KMS-11 (cell line): ENCODE data around the gene FKBP5.

Source experiments
- H2AFZ ChIP-seq: fragments of 200-600 bp; sonication (generic); 2 replicates; pipeline ENCODE4 v1.6.1; 2016; ENCODE audit warnings: antibody characterized with exemption, mixed run types, low read depth
- H3K27ac ChIP-seq: fragments of 200-600 bp; sonication (generic); 2 replicates; pipeline ENCODE4 v1.6.1; 2016; ENCODE audit warnings: mild to moderate bottlenecking, mixed run types
- H3K27me3 ChIP-seq: fragments of 200-600 bp; sonication (generic); 2 replicates; pipeline ENCODE4 v1.6.1; 2017; ENCODE audit warnings: mild to moderate bottlenecking, low read depth, mixed run types, moderate library complexity; ENCODE audit not compliant: insufficient read depth
- H3K36me3 ChIP-seq: fragments of 200-600 bp; sonication (generic); 2 replicates; pipeline ENCODE4 v1.6.1; 2017; ENCODE audit warnings: mild to moderate bottlenecking, mixed run types; ENCODE audit not compliant: insufficient read depth
- H3K4me1 ChIP-seq: fragments of 200-600 bp; sonication (generic); 2 replicates; pipeline ENCODE4 v1.6.1; 2016; ENCODE audit warnings: mild to moderate bottlenecking, low read depth, mixed run types; ENCODE audit not compliant: poor library complexity, severe bottlenecking
- H3K4me2 ChIP-seq: fragments of 200-600 bp; sonication (generic); 2 replicates; pipeline ENCODE4 v1.7.0; 2016; ENCODE audit warnings: mild to moderate bottlenecking, mixed run types
- H3K4me3 ChIP-seq: fragments of 200-600 bp; sonication (generic); IDR thresholded peaks from 2 replicates; pipeline ENCODE4 v1.6.1; 2017; ENCODE audit warnings: low read depth, low read length, mixed read lengths; ENCODE audit not compliant: insufficient read depth
- H3K79me2 ChIP-seq: fragments of 200-600 bp; sonication (generic); 2 replicates; pipeline ENCODE4 v1.6.1; 2016; ENCODE audit warnings: low read depth, mixed run types; ENCODE audit not compliant: insufficient read depth
- H3K9ac ChIP-seq: fragments of 200-600 bp; sonication (generic); 2 replicates; pipeline ENCODE4 v1.6.1; 2016; ENCODE audit warnings: mild to moderate bottlenecking, mixed run types
- H4K20me1 ChIP-seq: fragments of 200-600 bp; sonication (generic); 2 replicates; pipeline ENCODE4 v1.6.1; 2016; ENCODE audit warnings: mild to moderate bottlenecking, mixed run types; ENCODE audit not compliant: insufficient read depth
- CTCF ChIP-seq: fragments of 200-600 bp; sonication (generic); conservative IDR thresholded peaks from 2 replicates; pipeline ENCODE4 v1.6.1; 2017; ENCODE audit warnings: low read depth, mild to moderate bottlenecking, antibody characterized with exemption, low read length, moderate library complexity, mixed read lengths

FKBP5 gene

GRCh38 chr6:35716798-35717197 lies 28.1 kb upstream of the FKBP5 start:
- Histone ChIP-seq H3K9ac (no peak overlapping the region), H3K4me1 (peaks cover 24% of the 10 kb centered on the region), H3K4me2 (no peak overlapping the region), H2AFZ (no peak overlapping the region), H3K4me3 (no peak overlapping the region), H3K79me2 (no peaks in the 10 kb centered on the region), H3K27me3 (no peaks in the 10 kb centered on the region), H3K27ac (no peak overlapping the region), H3K36me3 (no peaks in the 10 kb centered on the region), H4K20me1 (no peaks in the 10 kb centered on the region)
- no peak for TF ChIP-seq CTCF

DNA sequence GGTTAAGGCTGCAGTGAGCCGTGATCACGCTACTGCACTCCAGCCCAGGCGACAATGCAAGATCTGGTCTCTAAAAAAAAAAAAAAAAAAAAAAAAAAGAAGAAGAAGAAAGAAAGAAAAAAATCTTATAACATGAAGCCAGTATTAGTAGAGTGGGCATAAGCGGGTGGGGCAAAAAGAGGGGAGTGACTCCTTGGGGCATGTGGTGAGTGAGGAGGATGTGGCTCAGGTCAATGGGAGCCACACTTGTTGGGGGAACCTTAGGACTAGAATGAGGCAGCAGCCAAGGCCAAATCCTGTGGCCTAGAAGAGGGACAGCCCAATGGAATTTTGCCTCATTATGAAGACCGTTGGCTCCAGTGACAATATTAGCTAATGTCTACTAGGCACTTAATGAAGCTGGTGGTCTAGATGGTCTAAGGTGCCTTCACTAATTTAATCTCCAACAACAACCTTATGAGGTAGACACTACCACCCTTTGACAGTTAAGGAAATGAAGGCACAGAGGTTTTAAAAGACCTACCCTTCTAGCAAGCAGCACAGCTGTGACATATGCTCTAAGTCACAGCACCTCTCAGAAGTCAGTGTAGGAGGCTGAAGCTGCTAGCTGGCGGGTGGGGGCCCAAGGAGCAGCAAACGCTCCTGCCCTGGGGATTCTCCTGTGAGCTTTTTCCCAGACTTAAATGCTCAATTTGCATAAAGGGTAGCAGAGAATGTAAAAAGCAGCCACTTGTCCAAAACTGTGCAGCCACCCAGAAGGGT lies 24.5 kb upstream of the FKBP5 start:
- Histone ChIP-seq H3K4me2 (no peak overlapping the region), H2AFZ (no peak overlapping the region), H3K4me3 (no peak overlapping the region), H3K9ac (no peak overlapping the region), H4K20me1 (no peaks in the 10 kb centered on the region), H3K27ac (no peak overlapping the region), H3K27me3 (no peaks in the 10 kb centered on the region), H3K4me1 (peaks cover 7% of the 10 kb centered on the region), H3K79me2 (no peaks in the 10 kb centered on the region), H3K36me3 (no peaks in the 10 kb centered on the region)
- no peak for TF ChIP-seq CTCF

GRCh38 chr6:35711731-35712130 lies 23.0 kb upstream of the FKBP5 start:
- no peak overlapping the region for H2AFZ ChIP-seq
- H3K4me1 ChIP-seq, result no peaks in the 10 kb centered on the region
- no peak overlapping the region for H3K9ac ChIP-seq
- H3K4me2 ChIP-seq, result no peak overlapping the region
- H4K20me1 ChIP-seq, result no peaks in the 10 kb centered on the region
- H3K4me3 ChIP-seq, result no peak overlapping the region
- H3K79me2 ChIP-seq, result no peaks in the 10 kb centered on the region
- no peak overlapping the region for H3K27ac ChIP-seq
- no peak for TF ChIP-seq CTCF
- no peaks in the 10 kb centered on the region for H3K27me3 ChIP-seq
- H3K36me3 ChIP-seq, result no peaks in the 10 kb centered on the region

GRCh38 chr6:35710241-35710847 lies 21.6 kb upstream of the FKBP5 start:
- TF ChIP-seq CTCF, result no peak
- Histone ChIP-seq H3K4me1 (no peaks in the 10 kb centered on the region), H3K27ac (no peak overlapping the region), H2AFZ (no peak overlapping the region), H3K36me3 (no peaks in the 10 kb centered on the region), H4K20me1 (no peaks in the 10 kb centered on the region), H3K4me3 (no peak overlapping the region), H3K27me3 (no peaks in the 10 kb centered on the region), H3K79me2 (no peaks in the 10 kb centered on the region), H3K4me2 (no peak overlapping the region), H3K9ac (no peak overlapping the region)
